Brain microvascular endothelial cell (primary cell): ENCODE measurements around the gene MAN1C1.

Experiments used
- DNase-seq: peaks from one replicate; pipeline ENCODE4 v3.0.0-alpha.2; 2020
- H3K27ac ChIP-seq: fragments of 250-450 bp; sonication (Bioruptor Pico); 2 replicates; pipeline ENCODE4 v1.5.1; 2020; ENCODE audit warnings: mild to moderate bottlenecking, moderate library complexity
- H3K27me3 ChIP-seq: fragments of 250-450 bp; sonication (Bioruptor Pico); replicated peaks from 2 replicates; pipeline ENCODE4 v1.5.1; 2020; ENCODE audit warnings: mild to moderate bottlenecking
- H3K36me3 ChIP-seq: fragments of 250-450 bp; sonication (Bioruptor Pico); replicated peaks from 2 replicates; pipeline ENCODE4 v1.5.1; 2020; ENCODE audit warnings: mild to moderate bottlenecking
- H3K4me3 ChIP-seq: 2 replicates; pipeline ENCODE4 v1.5.1; 2011; ENCODE audit warnings: low read depth, mild to moderate bottlenecking, control low read depth, low read length, moderate library complexity
- CTCF ChIP-seq: IDR thresholded peaks from 2 replicates; pipeline ENCODE4 v1.5.1; 2011; ENCODE audit warnings: low read depth, mild to moderate bottlenecking, moderate library complexity, low read length, control low read depth, inconsistent platforms; ENCODE audit errors: missing control alignments
- in situ Hi-C: cut with HindIII; loops from 2 replicates; pipeline ENCODE4 v1.10.0; 2017; ENCODE audit warnings: low sequenced_read_pairs, low pct_ligation_motif_present

MAN1C1 gene

GRCh38 chr1:25820247-25821111 lies 203.9 kb downstream of the MAN1C1 start:
- TF ChIP-seq CTCF, result no peak
- H3K36me3 ChIP-seq, result no peaks in the 10 kb centered on the region
- H3K4me3 ChIP-seq, result peak overlapping the region; percentile 89
- in situ Hi-C loops, result no loop called here
- DNase-seq, result peak; percentile 38
- H3K27me3 ChIP-seq, result no peaks in the 10 kb centered on the region
- peak overlapping the region; percentile 74 for H3K27ac ChIP-seq

- no peak for DNase-seq
Observed at GRCh38 chr1:25821112-25821476, 204.5 kb downstream of the MAN1C1 start.

GRCh38 chr1:25821630-25822091 lies 205.1 kb downstream of the MAN1C1 start:
- Histone ChIP-seq H3K36me3 (peaks cover 10% of the 10 kb centered on the region), H3K27me3 (no peaks in the 10 kb centered on the region), H3K4me3 (no peak overlapping the region), H3K27ac (no peak overlapping the region)
- in situ Hi-C loops, result no loop called here
- TF ChIP-seq CTCF, result no peak
- DNase-seq, result no peak

More at GRCh38 chr1:25821112-25821476, 204.5 kb downstream of the MAN1C1 start:
- TF ChIP-seq CTCF, result no peak
- H3K27me3 ChIP-seq, result no peaks in the 10 kb centered on the region
- no peak overlapping the region for H3K27ac ChIP-seq
- in situ Hi-C loops, result no loop called here
- H3K4me3 ChIP-seq, result peak overlapping the region; percentile 89
- peaks cover 5% of the 10 kb centered on the region for H3K36me3 ChIP-seq

DNA sequence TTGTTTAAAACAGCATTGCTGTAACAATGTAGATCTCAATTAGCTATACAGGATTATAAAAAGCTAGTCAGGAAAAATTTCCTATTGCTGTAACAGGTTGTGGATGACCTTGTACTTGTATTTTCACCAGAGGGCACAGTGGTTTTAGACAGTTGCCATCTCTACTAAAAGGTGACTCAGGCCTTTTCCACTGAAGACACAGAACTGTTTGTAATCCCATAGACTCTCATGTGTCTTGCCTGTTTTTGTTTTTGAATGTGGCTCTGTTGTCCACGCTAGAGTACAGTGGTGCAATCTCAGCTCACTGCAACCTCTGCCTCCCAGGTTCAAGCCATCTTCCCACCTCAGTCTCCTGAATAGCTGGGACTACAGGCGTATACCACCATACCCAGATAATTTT lies 209.0 kb downstream of the MAN1C1 start:
- TF ChIP-seq CTCF, result no peak
- in situ Hi-C loops, result no loop called here

GRCh38 chr1:25826571-25826970 lies 210.0 kb downstream of the MAN1C1 start:
- no peak for DNase-seq
- Histone ChIP-seq H3K27ac (no peak overlapping the region), H3K36me3 (peaks cover 52% of the 10 kb centered on the region), H3K27me3 (no peaks in the 10 kb centered on the region), H3K4me3 (no peak overlapping the region)
- no peak for TF ChIP-seq CTCF
- in situ Hi-C loops, result no loop called here

More for the DNA sequence above, 209.0 kb downstream of the MAN1C1 start:
- no peak overlapping the region for H3K27ac ChIP-seq
- peaks cover 43% of the 10 kb centered on the region for H3K36me3 ChIP-seq
- H3K4me3 ChIP-seq, result no peak overlapping the region
- DNase-seq, result no peak
- no peaks in the 10 kb centered on the region for H3K27me3 ChIP-seq
